Femur (tissue), 1 donor: ENCODE data around the gene SAMD10.

Experiments
- DNase-seq: peaks from one replicate; pipeline ENCODE4 v3.0.0-alpha.2; 2017

Gene SAMD10

DNA sequence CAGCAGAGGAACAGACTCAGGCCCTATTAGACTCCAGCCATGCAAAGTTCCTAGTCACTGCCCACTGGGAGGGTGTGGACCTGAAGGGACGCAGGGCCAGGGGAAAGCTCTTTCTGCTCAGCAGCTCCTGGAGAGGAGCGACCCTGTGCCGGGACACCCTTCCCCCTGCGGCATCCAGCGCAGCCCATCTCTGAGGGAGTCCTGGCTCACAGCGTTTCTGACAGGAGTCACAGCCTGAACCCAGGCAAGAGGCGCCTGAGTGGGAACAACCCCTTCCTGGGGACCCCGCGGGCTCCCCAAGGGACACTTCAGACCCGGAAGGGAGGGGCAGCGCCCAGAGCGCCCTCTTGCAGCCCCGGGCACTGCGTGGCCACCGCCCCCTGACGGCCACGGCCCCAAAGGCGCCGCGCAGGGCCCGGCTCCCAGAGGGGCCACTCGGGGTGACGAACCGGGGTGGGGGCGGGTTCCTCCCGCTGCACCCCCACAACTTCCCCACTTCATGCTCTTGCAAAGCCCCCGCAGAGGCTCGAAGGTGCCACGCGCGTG, 24.1 kb downstream of the SAMD10 start:
- DNase-seq, result peak; percentile 60

- no peak for DNase-seq
Measured at GRCh38 chr20:63953764-63954429, 25.5 kb downstream of the SAMD10 start.

GRCh38 chr20:63952769-63953168, 26.7 kb downstream of the SAMD10 start:
- DNase-seq, result no peak

DNA sequence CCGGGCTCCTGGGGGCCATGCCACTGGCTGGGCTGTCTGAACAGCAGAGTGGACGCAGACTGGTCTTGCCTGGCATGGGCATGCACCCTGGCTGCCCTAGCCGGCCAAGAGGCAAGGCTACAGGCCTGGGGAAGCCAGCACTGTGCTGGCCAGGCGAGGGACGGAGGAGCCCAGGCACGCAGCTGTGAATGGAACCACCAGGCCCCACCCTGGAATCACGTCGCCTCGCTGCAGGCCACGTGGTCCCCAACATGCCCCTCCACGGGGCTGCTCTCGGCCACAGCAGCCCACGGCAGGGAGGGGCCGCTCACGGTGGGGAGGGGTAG, 27.3 kb downstream of the SAMD10 start:
- no peak for DNase-seq

GRCh38 chr20:63951398-63952209, 27.8 kb downstream of the SAMD10 start:
- no peak for DNase-seq

DNA sequence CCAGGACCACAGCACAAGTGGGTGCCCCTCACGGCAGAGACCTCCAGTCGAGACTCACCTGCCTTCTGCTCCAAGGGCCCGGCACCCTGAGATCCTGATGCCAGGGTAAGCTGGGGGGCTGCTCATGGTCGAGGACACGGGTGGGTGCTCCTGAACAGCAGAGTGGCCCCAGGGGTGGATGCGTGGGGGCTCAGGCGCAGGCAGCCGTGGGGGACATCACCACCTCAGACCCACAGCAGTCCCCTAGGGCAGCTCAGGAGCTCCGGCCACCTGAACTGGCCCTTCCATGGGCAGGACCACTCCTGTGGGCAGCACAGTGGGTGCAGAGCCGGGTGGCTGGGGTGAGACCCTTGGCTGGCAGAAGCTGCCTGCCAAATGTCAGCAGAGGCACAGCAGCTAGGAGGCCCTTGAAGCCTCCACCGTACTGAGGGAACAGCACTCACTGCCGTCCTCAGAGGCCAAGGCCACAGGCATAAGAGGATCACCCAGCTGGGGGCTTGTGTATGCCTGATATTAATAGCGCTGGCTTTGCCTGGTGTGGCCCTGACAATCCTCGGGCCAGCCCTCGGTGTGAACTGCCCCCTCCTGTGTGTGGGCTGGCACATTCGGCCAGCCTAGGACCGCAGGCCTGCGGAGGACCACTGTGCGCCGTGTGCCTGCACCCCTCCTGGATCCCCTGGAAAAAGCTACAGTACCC, 28.6 kb downstream of the SAMD10 start:
- no peak for DNase-seq

DNA sequence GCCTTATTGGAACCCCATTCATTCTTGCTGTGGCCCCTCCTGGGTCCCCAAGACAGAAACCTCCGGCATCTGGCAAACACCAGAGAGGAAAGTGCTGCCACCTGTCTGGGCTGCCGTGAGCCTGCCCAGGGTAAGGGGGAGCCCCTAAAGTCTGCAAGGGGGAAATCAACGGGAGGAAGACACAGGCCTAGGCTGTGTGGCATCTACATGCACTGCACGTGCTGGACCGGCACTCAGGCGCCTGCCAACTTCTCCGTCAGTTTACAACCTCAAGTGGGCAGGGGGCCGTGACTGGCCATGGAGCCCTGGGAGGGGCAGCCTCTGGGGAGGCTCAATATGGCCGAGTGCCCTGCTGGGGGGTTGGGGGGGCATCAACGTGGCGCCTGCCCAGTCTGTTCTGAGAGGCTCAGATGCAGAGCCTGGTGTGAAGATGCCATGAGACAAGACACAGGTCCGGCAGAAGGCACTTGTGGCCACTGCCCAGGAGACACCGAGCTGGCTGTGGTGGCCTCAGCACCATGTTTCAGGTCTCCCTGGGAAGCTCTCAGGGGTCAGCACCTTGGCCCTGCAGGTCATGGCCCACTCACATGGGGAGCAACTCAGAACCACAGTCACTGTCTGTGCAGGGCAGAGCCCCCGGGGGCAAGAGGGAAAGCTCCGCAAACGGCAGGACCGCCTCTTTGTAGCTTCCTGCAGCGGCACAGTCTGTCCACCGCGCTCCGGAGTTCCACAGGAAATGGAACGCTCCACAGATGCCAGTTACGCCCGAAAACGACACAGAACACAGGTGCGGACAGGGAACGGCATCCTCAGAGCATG, 31.6 kb downstream of the SAMD10 start:
- no peak for DNase-seq

DNA sequence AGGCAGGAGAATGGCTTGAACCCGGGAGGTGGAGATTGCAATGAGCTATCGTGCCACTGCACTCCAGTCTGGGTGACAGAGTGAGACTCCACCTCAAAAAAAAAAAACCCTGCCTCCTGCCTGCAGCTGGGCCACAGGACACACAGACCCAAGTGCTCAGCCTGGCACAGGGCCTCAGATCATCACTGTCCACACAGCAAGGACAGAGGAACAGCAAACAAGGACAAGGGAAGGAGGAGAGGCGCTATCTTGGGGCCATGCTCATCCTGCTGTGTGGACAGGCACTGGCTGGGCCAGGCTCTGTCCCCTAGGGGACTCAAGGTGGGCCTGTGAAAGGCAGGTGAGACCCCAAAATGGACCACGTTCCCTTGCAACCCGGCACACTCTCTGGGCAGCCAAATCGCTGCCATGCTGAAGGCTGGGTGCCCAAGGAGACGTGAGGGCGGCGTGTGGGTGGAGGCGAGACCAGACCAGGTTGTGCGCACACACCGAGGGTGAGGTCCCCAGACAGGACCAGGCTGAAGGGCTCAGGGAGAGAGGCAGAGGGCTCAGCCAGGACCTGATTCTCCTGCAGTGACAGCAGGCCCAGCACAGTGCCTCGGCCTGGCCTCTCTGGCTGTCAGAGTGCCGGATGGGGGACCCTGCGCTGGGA, 32.3 kb downstream of the SAMD10 start:
- no peak for DNase-seq

- DNase-seq, result no peak
Measured at GRCh38 chr20:63945921-63946920, 33.2 kb downstream of the SAMD10 start.

DNA sequence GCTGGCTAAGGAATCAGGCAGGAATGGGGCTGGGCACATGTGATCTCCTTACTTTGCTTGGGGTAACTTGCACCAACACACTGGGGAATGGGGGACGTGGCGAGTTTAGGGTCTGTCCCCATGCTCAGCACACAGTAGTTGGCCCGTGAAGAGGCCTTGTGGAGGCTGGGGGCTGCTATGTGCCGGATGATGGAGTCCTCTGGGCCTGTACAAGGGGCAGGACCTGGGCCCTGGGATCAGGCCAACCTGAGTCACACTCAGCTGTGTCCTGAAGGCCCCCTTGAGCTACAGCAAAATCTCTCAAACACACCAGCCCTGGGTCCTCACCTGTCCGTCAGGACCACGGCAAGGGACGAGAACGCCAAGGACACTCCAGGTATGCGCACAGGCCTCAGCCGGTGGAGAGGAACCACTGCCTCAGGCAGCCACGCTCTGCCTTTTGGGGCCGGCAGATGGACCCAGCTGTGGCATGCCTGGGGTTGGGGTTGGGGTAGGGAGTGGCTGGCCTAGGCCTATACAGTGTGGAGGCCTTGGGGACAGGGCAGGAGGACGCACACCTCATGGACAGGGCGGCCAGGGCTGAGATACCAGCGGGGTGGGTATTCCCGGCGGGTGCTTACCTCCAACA, 34.3 kb downstream of the SAMD10 start:
- no peak for DNase-seq

GRCh38 chr20:63944078-63944941, 35.1 kb downstream of the SAMD10 start:
- no peak for DNase-seq

- DNase-seq, result no peak
Measured at GRCh38 chr20:63943808-63944077, 35.7 kb downstream of the SAMD10 start.

- DNase-seq, result no peak
Measured at GRCh38 chr20:63942969-63943807, 36.3 kb downstream of the SAMD10 start.

GRCh38 chr20:63942250-63942951, 37.0 kb downstream of the SAMD10 start:
- DNase-seq, result peak; percentile 70

GRCh38 chr20:63941282-63942081, 38.0 kb downstream of the SAMD10 start:
- DNase-seq, result peak; percentile 78

GRCh38 chr20:63940472-63941266, 38.8 kb downstream of the SAMD10 start:
- peak; percentile 24 for DNase-seq
